HCT116 (cell line): ENCODE measurements around the gene SDK1.

Source experiments
- TF ChIP-seq, protein P1 (sequence below), 3 experiments: fragments of 200-600 bp in 1 of 3; sonication (generic) in 1 of 3; IDR thresholded peaks in 2 of 3; conservative IDR thresholded peaks in 1 of 3; 2 replicates each; pipeline ENCODE4 v1.5.1; 2012 to 2017; ENCODE audit warnings: low read depth in 2 of 3, low read length in 2 of 3, antibody characterized with exemption in 1 of 3, borderline replicate concordance in 1 of 3, control low read depth in 1 of 3, mild to moderate bottlenecking in 1 of 3, mixed read lengths in 1 of 3, mixed run types in 1 of 3, moderate library complexity in 1 of 3; ENCODE audit not compliant: insufficient read depth in 1 of 3
- TF ChIP-seq, protein P2 (sequence below): IDR thresholded peaks from 2 replicates; pipeline ENCODE4 v1.6.1; 2012; ENCODE audit warnings: low read depth

DNA sequence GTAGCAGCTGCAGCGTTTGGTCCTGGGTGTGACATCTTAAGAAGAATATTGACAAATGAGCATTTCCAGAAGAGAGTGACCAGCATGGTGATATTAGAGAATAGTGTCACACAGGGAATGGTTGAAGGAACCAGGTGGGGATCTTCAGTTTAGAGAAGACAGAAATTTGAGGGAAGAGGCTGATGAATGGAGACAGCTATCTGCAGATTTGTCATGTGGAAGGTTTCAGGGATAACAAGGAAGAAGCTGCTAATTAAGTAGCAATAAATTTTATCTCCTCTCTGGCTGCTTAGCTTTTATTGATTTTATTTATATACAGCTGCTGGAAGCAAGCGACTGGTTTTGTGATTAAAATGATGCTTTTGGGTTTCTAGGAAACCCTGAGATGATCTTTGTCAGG is 26.0 kb downstream of the SDK1 start:
- TF ChIP-seq, protein P1, sequence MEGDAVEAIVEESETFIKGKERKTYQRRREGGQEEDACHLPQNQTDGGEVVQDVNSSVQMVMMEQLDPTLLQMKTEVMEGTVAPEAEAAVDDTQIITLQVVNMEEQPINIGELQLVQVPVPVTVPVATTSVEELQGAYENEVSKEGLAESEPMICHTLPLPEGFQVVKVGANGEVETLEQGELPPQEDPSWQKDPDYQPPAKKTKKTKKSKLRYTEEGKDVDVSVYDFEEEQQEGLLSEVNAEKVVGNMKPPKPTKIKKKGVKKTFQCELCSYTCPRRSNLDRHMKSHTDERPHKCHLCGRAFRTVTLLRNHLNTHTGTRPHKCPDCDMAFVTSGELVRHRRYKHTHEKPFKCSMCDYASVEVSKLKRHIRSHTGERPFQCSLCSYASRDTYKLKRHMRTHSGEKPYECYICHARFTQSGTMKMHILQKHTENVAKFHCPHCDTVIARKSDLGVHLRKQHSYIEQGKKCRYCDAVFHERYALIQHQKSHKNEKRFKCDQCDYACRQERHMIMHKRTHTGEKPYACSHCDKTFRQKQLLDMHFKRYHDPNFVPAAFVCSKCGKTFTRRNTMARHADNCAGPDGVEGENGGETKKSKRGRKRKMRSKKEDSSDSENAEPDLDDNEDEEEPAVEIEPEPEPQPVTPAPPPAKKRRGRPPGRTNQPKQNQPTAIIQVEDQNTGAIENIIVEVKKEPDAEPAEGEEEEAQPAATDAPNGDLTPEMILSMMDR (IDR thresholded peaks at IDR 0.05 in 2 of 3, conservative IDR thresholded peaks at IDR 0.05 in 1 of 3; ENCODE audit: borderline replicate concordance in 1 of 3, insufficient read depth in 1 of 3, low read depth in 2 of 3, low read length in 2 of 3), result no peak
- TF ChIP-seq, protein P2, sequence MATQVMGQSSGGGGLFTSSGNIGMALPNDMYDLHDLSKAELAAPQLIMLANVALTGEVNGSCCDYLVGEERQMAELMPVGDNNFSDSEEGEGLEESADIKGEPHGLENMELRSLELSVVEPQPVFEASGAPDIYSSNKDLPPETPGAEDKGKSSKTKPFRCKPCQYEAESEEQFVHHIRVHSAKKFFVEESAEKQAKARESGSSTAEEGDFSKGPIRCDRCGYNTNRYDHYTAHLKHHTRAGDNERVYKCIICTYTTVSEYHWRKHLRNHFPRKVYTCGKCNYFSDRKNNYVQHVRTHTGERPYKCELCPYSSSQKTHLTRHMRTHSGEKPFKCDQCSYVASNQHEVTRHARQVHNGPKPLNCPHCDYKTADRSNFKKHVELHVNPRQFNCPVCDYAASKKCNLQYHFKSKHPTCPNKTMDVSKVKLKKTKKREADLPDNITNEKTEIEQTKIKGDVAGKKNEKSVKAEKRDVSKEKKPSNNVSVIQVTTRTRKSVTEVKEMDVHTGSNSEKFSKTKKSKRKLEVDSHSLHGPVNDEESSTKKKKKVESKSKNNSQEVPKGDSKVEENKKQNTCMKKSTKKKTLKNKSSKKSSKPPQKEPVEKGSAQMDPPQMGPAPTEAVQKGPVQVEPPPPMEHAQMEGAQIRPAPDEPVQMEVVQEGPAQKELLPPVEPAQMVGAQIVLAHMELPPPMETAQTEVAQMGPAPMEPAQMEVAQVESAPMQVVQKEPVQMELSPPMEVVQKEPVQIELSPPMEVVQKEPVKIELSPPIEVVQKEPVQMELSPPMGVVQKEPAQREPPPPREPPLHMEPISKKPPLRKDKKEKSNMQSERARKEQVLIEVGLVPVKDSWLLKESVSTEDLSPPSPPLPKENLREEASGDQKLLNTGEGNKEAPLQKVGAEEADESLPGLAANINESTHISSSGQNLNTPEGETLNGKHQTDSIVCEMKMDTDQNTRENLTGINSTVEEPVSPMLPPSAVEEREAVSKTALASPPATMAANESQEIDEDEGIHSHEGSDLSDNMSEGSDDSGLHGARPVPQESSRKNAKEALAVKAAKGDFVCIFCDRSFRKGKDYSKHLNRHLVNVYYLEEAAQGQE, result no peak
